ENCODE measurements around the gene MACROD1. TPM values are rescaled to one million over a fixed set of nuclear protein-coding genes. Genes with fewer than 3 reads are reported as not detected.

Gene MACROD1
- total RNA-seq, 1 donor from 2014 or later = 19.3 TPM

GRCh38 chr11:63952570-63952969 is 213.3 kb downstream of the MACROD1 start:
- DNase-seq (ENCODE audit: low spot score) = no peak

GRCh38 chr11:63951779-63952536 is 214.0 kb downstream of the MACROD1 start:
- no peak for DNase-seq (ENCODE audit: low spot score)

Other genes with a start within 250 kb of the MACROD1 start
- 2.7 TPM for gene RCOR2, start 248.9 kb downstream of the MACROD1 start, total RNA-seq
- gene NAA40, start 227.1 kb downstream of the MACROD1 start, total RNA-seq = 26.2 TPM
- gene COX8A, start 191.5 kb downstream of the MACROD1 start, total RNA-seq = 368 TPM
- 72.4 TPM for gene OTUB1, start 179.7 kb downstream of the MACROD1 start, total RNA-seq
- 3.8 TPM for gene FLRT1, start 130.2 kb downstream of the MACROD1 start, total RNA-seq
- 115 TPM for gene STIP1, start 20.1 kb upstream of the MACROD1 start, total RNA-seq
- 21.7 TPM for gene FERMT3, start 40.6 kb upstream of the MACROD1 start, total RNA-seq
- 47.4 TPM for gene TRPT1, start 60.1 kb upstream of the MACROD1 start, total RNA-seq
- gene NUDT22, start 60.2 kb upstream of the MACROD1 start, total RNA-seq = 78.6 TPM
- 62.7 TPM for gene DNAJC4, start 64.4 kb upstream of the MACROD1 start, total RNA-seq
- gene VEGFB, start 68.5 kb upstream of the MACROD1 start, total RNA-seq = 104 TPM
- 120 TPM for gene FKBP2, start 75.0 kb upstream of the MACROD1 start, total RNA-seq
- 74.7 TPM for gene PPP1R14B, start 80.8 kb upstream of the MACROD1 start, total RNA-seq
- 42.4 TPM for gene PLCB3, start 85.4 kb upstream of the MACROD1 start, total RNA-seq
- gene BAD, start 118.6 kb upstream of the MACROD1 start, total RNA-seq = 112 TPM
- 105 TPM for gene GPR137, start 119.7 kb upstream of the MACROD1 start, total RNA-seq
- gene KCNK4, start 125.2 kb upstream of the MACROD1 start, total RNA-seq = not detected
- 0.29 TPM for gene CATSPERZ, start 134.2 kb upstream of the MACROD1 start, total RNA-seq
- 97.7 TPM for gene ESRRA, start 139.4 kb upstream of the MACROD1 start, total RNA-seq
- gene TRMT112, start 151.4 kb upstream of the MACROD1 start, total RNA-seq = 126 TPM
- gene PRDX5, start 152.0 kb upstream of the MACROD1 start, total RNA-seq = 202 TPM
- 25.8 TPM for gene CCDC88B, start 174.1 kb upstream of the MACROD1 start, total RNA-seq
- 33.0 TPM for gene RPS6KA4, start 193.0 kb upstream of the MACROD1 start, total RNA-seq